GM18909 (cell line): Measurements from ENCODE around the gene NAXE.
"Not testable (repeated sequence)": the region's sequence is repeated elsewhere in the genome, so short reads cannot be mapped to it uniquely, and the experiment has no call there.

Experiments used
- ATAC-seq: cut with Tn5 transposase; IDR thresholded peaks from one replicate; pipeline ENCODE4 v1.9.1; 2021; ENCODE audit warnings: mild to moderate bottlenecking; ENCODE audit not compliant: unreplicated experiment, poor library complexity

Gene NAXE

DNA sequence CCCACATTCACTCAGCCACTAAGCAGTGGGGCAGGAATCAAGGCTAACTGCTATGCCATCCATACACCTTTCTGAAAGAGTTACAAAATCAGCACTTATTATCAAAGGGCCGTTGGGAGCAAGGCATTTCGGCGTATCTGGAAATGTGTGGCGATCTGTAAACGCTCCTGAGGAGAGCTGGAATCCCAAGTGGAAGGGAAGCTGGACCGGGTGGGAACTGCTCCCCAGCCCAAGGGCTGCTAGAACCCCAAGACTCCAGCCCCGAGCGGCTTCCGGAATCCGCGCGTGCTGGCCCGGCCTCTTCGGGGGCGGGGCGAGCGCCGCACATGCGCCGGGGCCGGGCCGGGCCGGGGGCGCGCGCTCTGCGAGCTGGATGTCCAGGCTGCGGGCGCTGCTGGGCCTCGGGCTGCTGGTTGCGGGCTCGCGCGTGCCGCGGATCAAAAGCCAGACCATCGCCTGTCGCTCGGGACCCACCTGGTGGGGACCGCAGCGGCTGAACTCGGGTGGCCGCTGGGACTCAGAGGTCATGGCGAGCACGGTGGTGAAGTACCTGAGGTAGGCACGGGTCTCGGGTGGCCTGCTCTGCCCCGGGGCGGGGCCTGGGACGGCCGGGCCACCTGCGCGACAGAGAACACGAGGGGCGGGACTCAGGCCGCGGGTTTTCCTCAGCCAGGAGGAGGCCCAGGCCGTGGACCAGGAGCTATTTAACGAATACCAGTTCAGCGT lies at the start of gene NAXE:
Gene NAXE (plus strand): TSS at position 345 of the 726 bp plus-strand sequence. CDS start 29 bp downstream, at position 374.
- peak; percentile 91 for ATAC-seq

DNA sequence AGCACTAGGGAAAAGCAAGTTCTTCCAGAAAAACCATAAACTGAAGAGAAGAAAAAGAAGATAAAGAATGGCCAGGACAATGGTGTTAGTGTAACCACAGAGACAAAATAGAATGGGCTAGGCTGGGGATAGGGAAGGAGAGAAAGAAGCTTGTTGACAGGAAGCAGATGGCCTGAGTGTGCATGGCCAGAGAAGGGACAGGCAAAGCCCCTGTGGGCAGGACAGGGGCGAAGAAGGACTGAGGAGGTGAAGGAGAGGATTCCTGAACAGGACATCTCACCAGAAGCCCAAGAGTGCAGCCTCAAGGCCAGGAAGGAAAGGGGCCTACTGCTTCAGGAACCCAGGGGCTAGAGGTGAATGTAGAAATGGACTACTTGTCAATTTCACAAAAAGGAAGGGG lies 48.5 kb upstream of the NAXE start:
- ATAC-seq, result no peak

DNA sequence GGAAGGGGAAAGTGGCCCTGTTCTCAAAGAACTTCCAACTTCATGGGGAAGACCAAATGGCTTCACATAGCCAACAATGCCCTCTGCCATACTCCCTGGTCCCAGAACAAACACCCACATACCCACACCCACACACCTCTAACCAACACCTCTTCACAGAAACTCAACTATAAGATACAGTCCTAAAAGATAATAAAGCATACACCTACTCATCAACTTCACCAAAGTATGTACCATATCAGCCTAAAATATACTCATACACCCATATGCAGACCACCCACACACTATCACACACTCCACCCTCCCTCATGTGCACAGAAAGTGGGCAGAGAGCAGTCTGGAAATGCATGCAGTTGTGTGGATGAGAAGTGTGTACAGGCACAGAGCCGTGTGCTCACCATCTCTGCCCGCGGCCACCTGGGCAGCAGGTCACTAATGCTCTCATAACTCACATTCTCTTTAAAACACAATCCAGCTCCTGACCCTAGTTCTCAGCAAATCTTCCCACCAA lies 46.9 kb upstream of the NAXE start:
- ATAC-seq, result no peak

DNA sequence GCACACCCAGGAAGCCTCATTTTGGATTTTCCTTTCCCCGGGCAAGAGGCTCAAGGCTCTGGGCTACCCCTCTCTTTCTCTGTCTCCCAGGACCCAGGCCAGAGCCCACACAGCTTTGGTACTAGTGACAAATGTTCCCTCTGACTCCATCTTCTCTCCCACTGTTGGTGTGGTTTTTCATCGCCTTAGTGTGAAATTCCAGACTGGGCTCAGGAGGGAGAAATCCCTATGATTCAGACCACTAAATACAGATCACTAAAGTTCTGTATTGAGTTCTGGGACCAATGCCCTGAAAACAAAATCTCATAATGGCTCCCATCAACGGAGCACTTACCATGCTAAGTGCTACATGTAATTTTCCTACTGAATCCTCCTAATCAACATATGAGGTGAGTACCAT lies 45.3 kb upstream of the NAXE start:
- no peak for ATAC-seq

DNA sequence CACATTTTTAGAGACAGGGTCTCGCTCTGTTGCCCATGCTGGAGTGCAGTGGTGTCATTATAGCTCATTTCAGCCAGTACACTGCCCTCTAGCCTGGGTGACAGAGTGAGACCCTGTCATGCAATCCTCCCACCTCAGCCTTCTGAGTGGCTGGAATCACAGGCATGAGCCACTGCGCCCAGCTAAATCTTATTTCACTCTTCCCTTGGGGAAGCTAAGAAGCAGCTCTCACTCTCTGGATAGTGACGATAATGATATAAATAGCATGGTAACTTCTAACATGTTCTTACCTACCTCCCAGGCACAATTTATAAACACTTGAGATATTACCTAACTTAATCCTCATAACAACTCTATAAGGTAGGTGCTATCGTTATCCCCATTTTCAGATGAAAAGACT lies 44.1 kb upstream of the NAXE start:
- no peak for ATAC-seq

DNA sequence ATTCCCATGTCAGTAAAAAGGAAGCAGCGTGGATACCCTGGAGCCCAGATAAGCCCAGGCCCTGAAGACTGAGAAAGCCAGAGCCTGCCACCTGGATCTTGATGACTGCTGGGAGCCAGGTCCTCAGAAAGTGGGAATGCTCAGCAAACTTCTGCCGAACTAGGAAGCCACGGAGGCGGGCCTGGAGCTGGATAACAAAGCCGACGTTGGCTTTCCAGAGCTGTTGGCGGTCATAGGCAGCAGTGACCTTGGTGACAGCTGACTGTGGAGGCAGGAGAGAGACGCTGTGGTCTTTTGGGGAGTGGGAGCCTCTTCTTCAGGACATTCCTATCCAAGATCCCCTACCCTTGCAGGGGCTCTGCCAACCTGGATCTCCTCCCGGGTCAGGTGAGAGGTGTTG lies 43.6 kb upstream of the NAXE start:
- ATAC-seq, result no peak

DNA sequence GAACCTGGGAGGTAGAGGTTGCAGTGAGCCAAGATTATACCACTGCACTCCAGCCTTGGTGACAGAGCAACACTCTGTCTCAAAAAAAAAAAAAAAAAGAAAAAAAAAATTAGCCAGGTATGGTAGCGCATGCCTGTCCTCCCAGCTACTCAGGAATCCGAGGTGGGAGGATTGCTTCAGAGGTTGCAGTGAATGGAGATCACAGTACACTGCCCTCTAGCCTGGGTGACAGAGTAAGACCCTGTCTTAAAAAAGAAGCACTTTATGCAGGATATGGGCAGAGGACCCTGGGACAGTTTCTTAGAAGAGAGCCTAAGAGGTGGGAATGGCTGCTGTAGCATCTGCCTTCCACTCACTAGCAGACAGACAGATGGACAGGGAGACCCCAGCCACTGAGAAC lies 42.2 kb upstream of the NAXE start:
- no peak for ATAC-seq

DNA sequence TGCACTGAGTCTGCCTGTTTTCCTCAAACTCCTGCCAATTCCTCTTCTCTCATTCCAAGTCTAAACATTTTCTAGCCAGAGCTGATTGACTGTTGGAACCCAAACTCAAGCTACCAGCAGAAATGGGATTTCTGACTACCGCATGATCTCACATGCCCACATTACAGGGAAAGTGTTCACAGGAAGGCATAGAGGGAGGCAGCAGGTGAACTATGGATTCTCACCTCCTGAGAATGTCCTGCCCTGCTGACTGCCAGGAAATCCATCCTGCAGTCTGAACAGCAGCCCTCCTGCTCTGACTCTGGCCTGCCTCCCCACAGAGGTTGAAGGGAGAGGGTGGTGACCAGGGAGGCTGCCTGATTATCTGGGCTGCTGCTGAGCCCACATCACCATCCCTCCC lies 41.7 kb upstream of the NAXE start:
- ATAC-seq, result no peak

DNA sequence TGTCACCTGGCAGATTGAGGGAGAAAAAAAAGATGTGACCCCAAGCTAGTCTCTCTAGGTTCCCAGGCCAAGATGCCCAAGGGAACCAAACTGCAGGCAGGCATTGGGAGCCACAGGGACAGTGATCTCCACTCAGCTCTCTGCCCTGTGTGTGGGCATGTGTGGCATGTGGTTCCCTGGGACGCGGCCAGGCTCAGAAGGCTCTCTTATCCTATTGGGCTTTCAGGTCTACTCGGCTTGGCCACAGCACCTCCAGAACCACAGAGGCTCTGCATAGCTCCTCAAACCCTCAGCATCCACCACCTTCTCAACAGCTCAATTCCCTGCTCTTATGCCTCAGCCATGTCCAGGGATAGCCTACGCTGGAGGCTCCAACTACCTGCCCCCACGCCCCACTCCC lies 41.2 kb upstream of the NAXE start:
- no peak for ATAC-seq

DNA sequence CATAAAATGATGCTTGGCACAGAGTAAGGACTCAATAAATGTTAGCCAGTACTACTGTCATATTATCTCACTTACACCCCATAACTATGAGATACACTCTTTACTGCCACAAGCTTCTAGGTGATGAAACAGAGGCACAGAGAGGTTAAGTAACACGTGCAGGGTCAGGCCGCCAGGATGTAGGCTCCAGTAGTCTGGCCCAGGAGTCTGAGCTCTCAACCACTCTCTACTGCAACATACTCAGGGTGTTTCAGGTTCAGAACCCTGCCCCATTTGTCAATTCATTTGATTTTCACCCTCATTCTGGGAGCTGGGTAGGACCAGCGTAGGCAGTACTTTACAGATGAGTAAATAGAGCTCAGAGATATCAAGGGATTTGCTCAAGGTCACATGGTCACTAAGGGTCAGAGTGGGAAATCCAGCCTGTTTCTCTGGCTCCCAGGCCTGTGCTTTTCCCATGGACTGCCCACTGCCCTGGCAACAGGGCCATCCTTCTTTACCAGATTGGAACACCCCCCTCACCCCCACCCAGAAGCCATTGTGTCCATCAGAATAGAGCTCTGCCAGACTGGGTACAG lies 40.4 kb upstream of the NAXE start:
- ATAC-seq, result no peak

DNA sequence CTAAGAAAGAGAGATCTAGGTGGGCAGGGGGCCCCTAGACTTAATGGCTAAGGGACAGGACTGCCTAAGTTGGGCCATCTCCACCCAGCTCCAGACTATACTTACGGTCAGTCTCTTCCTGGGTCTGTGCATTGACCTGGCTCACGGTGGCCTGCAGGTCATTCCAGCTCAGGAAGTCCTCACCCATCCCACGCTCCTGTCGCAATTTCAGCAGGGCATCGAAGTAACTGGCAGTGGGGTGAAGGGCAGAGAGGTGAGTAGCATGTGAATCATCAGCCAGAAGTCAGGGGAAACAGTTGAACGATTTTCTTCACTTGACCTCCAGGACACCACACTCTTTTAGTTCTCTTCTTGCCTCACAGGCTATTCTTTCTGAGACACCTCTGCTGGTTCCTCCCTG lies 39.7 kb upstream of the NAXE start:
- no peak for ATAC-seq

DNA sequence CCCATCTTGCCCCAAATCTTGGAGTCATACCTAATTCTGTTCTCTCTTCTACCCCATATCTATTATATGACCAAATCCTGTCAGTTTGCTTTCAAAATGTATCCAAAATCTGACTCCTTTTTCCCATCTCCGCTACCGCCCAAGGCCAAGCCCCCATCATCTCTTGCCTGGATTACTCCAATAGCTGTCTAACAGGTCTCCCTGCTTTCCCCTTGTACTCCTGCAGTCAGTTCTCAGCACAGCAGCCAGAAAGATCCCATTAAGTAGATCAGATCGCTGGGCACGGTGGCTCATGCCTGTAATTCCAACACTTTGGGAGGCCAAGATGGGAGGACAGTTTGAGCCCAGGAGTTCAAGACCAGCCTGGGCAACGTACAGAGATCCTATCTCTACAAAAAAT lies 39.1 kb upstream of the NAXE start:
- ATAC-seq, result no peak

DNA sequence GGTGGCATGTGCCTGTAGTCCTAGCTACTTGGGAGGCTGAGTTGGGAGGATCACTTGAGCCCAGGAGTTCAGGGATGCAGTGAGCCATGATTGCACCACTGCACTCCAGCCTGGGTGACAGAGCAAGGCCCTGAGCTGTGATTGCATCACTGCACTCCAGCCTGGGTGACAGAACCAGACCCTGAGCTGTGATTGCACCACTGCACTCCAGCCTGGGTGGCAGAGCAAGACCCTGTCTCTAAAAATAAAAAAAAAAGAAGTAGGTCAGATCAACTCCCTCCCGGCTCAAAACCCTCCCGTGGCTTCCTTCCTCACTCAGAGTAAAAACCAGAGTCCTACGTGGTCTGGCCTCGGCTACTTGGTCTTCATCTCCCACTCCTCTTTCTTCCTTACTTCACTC lies 38.6 kb upstream of the NAXE start:
- ATAC-seq, result not testable (repeated sequence)

DNA sequence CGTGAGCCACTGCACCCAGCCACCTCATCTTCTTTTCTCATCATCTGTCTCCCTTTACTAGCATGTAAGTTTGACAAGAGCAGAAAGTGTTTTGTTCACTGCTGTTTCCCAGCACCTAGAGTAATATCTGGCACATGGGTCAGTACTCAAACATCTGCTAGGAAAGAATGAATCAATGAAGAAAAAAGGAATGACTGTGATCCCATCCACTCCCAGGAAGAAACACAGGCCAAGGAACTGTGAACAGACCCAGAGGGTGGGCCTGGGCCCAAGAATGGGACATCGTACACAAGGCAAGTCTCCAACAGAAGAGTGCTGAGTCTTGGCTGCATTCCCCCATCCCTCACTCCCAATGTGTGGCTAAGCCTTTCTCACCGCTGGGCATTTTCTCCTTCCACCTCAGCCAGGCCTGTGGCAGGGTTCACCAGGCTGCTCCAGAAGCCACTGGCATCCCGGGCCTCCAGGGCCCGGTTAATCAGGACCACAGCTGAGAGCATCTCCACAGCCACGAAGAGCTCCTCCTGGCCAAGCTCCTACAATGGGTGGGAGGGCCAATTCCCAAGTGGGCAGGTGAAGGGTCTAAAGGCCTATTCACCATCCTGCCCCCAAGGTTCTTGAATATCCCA lies 37.6 kb upstream of the NAXE start:
- no peak for ATAC-seq

DNA sequence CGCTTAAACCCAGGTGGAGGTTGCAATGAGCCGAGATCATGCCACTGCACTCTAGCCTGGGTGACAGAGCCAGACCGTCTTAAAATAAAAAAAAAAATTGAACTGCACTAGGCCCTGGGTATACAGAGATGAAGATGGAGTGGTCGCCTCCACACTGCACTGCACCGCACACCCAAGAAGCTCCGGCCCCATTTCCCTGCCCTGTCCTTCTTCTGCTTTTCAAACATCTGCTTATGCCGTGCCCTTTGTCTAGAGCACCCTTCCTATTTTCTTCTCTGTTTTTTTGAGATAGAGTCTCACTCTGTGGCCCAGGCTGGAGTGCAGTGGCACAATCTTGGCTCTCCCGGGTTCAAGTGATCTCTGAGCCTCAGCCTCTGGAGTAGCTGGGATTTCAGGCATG lies 36.6 kb upstream of the NAXE start:
- ATAC-seq, result no peak

DNA sequence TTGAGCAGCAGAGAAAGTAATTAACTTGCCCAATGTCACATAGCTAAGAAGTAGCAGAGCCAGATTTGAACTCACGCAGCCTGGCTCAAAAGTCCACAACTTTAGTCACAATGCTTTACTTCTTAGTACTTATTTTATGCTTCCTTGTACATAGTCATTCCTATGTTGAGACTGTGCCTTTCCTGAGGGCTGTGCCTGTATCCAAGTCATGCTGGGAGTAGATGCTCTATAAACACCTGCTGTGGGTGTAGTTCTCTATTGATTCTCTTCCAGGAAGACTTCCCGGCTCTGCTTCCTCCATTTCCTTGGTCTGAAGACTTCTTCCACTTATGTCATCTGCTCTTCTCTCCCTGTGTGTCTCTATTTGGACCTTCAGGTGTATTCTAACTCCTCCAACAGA lies 35.9 kb upstream of the NAXE start:
- ATAC-seq, result no peak

DNA sequence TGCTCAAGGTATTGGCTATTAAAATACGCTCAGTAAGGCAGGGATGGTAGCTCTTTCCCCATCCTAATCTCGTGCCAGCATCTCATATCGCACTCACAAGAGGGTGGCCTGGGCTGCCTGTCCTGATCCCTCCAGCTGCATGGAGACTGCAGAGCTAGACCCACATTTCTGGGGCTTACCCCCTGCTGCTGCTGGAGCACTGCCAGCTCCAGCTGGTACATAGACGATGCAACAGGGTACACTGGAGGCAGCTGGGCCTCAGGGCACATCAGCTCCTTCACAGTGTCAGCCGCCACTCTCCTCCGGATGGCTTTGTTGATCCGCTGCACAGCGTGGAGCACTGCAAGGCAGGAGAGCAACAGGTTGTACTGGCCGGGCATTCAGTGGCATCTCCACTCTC lies 35.2 kb upstream of the NAXE start:
- ATAC-seq, result no peak

DNA sequence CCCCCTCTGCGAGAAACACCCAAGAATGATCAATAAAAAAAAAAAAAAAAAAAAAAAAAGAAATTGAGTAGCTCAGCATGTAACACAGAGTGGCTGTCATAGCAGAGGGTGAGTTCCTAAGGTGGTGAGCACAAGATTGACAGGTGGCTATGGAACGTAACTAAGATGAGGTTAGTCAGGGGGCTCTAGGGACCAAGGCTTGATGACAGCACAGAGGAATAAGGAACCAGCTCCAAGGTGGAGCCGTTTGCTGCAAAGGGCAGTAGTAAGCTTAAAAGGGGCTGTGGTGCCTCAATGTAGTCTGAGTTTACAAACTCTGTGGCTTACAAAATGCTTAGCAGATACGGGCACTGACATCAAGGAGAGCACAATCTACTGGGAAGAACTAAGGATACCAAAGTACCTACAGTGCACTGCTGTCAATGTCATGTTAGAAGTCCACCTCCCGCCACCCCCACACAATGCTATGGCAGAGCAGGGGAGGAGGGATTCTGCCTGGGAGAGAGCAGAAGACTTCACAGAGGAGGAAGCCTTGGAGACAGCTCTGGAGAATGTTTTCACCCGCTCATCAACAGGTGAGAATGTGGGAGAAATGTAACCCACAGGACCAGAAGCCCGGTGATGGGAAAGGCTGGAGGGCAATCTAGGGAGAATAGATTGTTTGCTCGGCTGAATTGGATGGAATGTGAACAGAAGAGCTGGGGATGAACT lies 32.3 kb upstream of the NAXE start:
- no peak for ATAC-seq

DNA sequence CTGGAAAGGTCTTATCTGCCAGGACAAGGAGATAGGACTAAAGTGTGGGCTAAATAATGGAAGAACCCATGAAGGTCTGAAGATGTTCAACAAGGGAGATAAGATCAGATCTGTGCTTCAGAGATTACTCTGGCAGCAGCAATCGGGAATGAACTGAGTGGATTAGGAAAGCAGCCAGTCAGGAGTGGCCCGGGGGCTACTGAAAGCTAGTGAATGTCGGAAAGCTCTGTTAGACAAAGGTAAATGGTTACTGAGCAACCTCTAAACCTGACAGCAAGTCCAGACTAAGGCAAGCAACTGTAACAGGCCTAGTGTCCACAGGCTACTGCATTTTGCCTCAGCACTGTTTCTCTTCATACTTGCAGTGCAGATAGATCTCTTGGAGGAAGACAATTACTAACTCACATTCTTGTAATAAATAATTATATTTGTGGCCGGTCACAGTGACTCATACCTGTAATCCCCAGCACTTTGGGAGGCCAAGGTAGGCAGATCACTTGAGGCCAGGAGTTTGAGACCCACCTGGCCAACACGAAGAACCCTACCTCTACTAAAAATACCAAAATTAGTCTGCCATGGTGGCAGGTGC lies 31.7 kb upstream of the NAXE start:
- no peak for ATAC-seq

DNA sequence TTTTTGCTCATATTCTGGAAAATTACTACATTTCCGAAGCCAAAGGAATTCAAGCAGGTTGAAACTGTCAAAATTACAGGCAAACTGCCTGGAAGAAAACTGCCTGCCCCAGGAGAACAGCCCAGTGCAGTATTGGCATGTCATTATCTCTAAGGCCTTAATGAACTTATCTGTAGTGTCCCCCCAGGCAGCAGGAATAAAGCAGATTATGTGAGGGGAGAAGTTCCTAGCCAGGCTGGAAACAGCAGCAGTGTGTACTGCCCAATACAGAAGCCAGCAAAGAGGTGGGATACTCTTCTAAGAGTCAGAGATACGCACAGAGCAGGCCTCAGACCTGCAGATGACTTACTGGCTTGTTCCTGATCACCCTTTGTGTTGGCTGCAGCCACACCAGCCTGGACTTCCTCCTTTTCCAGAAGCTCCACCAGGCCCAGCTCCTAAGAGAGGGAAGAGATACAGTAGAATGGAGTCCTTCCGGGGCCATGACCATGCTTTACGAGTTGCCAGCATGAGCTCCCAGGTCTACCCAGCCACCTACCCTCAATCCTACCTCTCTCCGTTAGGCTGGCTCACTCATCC lies 30.9 kb upstream of the NAXE start:
- ATAC-seq, result no peak
